Epidermal melanocyte (primary cell): ENCODE data around the gene TFDP1.
A peak's percentile ranks its signal among the peaks of the same experiment; 100 is the strongest.
"Not testable (repeated sequence)": the region's sequence is repeated elsewhere in the genome, so short reads cannot be mapped to it uniquely, and the experiment has no call there.

Experiments used
- DNase-seq: peaks from one replicate; pipeline ENCODE4 v3.0.0; 2011; ENCODE audit warnings: low spot score; ENCODE audit not compliant: insufficient read length

The TFDP1 gene

GRCh38 chr13:113548778-113549621 lies 35.6 kb upstream of the TFDP1 start:
- DNase-seq, result no peak

GRCh38 chr13:113550453-113550852 lies 34.1 kb upstream of the TFDP1 start:
- DNase-seq, result no peak

DNA sequence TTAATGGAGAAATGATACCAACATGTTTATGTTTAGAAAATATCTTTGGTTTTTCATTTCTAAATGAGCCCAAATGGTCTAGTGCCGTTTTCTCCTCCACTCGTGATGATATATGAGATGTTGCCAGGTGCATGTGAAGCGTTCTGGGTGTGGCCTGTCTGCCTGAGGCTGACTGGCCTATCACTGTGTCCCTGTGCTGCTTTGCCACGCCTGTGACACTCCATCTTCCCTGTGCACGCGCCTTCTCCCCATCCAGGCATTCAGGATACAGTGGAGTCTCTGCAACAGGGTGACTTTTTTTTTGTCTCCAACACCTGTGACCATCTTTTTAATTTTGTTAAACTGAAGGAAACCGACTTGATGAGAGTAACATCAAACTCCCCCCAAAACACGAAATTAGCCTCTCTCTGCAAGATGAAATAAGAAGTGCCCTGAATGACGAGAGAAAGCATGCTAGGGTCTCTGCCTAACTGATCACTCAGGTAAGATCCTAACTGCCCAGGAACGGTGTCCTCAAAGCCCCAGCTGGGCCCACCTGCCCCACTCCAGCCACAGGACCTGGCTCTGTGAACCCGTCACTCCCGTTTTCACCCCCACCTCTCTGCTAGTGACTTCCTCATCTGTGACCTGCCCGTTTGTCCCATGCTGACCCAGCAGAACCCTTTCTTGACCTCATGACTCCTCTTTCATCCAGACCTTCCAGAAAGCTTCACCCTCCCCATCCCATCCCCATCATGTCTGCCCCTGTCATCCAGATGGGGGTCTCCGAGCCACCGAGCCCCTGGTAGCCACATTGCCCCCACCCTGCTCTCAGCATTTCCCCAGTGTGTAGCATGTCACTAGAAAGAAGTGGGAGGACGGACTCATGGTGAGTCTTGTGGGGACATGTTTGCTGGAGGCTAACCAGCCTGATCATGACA lies 33.2 kb upstream of the TFDP1 start:
- no peak for DNase-seq

DNA sequence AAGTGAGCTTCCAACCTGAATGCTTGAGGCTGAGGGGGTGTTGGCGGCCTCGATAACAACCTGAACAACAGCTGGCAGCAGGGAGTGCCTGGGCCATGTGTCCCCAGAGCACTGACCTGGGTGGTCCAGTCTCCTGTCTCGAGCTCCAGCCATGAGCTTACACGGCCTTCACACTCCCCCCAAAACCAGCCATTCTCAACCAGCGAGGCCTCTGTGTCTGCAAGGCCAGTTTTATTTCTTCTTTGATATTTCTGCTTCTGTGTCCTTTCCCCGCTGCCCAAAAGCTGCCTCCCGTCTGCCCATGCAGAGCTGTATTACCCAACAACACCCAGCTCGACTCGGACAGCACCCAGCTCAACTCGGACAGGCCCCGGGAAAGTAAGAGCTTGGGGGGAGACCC lies 32.5 kb upstream of the TFDP1 start:
- no peak for DNase-seq

- DNase-seq, result no peak
Measured at GRCh38 chr13:113552786-113553434, 31.6 kb upstream of the TFDP1 start.

- no peak for DNase-seq
Measured at GRCh38 chr13:113553511-113554332, 30.8 kb upstream of the TFDP1 start.

DNA sequence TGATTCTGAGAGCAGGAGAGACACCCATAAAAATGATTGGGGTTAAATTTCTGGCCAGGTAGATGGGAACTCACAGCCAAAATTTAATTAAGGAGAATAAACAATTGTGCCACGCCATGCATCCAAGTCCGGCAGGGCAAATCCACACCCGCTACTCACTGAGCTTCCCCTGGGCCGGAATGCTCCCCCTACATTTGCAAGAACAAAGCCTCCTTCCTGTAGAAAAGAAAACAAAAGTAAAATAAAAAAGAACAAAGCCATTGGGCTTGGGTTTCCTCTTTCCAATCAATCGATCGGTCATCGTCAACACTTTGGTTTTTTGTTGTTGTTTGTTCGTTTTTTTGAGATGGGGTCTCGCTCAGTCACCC lies 30.2 kb upstream of the TFDP1 start:
- no peak for DNase-seq

- DNase-seq, result no peak
Measured at GRCh38 chr13:113555141-113555540, 29.4 kb upstream of the TFDP1 start.

DNA sequence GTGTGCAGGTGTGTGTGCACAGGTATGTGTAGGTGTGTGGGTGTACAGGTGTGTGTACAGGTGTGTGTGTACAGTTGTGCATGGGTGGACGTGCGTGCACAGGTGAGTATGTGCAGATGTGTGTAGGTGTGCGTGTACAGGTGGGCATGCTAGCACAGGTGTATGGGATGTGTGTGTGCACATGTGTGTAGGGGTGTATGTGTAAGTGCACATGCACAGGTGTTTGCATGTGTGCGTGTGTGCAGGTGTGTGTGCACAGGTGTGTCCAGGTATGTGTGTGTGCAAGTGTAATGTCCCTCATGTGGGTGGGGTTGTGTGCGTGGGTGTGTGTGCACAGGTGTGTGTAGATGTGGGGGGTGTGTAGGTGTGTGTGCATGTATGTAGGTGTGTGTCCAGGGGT lies 27.5 kb upstream of the TFDP1 start:
- DNase-seq, result no peak

GRCh38 chr13:113558461-113558860 lies 26.1 kb upstream of the TFDP1 start:
- DNase-seq, result no peak

DNA sequence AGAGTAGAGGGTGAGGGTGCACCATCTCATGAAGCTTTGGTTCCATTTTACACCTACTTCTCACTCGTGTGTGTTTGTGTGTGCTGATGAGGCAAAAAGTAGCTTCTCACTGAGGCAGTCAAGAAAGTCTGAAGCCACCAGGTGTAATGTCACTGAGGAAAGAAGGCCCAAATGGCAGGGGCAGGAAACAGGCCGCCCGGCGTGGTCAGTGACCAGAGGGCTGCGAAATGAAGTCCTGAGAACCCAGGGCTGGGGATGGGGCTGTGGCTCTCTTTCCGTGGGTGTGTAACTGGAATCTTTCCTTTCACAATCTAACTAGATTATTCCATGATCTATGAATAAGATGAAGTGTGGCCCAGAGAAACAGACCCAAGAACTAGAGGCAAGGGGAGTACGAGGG lies 25.5 kb upstream of the TFDP1 start:
- no peak for DNase-seq

DNA sequence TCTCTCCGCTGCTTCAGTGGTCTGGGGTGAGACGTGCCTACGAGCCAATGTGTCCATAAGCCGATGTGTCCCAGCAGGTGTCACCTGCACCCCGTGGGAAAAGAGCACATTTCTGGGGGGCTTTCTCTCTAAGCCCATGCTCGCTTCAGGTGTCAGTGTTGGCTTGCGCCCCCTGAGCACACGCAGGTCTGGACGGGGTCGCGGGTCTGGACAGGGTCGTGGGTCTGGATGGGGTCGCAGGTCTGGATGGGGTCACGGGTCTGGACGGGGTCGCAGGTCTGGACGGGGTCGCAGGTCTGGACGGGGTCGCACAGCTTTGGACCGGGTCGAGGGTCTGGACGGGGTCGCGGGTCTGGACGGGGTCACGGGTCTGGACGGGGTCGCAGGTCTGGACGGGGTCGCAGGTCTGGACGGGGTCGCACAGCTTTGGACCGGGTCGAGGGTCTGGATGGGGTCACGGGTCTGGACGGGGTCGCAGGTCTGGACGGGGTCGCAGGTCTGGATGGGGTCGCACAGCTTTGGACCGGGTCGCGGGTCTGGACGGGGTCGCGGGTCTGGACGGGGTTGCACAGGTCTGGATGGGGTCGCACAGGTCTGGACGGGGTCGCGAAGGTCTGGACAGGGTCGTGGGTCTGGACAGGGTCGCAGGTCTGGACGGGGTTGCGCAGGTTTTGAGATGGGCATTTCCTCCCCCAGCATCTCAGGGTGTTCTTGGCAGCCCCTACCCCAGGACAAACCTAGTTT lies 24.5 kb upstream of the TFDP1 start:
- no peak for DNase-seq

DNA sequence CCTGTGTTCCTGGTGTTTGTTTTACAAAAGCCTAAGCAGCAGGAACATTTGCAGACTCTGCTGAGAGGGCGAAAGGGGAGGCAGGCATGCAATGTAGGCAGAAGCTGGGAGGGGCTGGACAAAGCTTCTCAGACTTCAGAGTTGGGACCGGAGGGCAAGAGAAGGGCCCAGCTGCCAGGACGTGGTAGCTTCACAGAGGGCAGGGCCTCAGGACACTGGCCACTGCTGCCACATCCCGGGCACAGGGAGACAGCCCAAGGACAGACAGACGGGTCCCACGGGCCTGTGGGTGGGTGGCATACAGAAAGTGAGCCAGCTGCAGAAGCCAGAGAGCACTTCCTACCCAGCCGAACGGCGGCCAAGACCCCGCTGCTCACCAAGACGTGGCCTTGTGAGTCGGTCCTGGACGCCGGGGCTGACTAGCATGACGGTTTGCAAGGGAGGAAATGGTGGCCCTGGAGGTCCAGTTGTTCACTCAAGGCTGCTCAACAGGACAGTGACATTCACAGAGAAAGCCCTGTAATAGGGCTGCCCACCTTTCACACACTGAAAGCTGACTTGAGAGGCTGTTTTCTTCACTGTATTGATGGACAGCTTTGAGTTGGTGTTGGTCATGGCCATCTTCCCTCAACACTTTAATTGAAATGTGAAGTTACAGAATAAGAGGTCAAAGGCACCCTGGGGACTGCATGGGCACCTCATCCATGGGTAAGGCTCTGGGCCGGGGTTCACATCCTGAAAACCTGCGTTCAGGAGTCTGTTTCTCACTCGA lies 23.7 kb upstream of the TFDP1 start:
- DNase-seq, result no peak

DNA sequence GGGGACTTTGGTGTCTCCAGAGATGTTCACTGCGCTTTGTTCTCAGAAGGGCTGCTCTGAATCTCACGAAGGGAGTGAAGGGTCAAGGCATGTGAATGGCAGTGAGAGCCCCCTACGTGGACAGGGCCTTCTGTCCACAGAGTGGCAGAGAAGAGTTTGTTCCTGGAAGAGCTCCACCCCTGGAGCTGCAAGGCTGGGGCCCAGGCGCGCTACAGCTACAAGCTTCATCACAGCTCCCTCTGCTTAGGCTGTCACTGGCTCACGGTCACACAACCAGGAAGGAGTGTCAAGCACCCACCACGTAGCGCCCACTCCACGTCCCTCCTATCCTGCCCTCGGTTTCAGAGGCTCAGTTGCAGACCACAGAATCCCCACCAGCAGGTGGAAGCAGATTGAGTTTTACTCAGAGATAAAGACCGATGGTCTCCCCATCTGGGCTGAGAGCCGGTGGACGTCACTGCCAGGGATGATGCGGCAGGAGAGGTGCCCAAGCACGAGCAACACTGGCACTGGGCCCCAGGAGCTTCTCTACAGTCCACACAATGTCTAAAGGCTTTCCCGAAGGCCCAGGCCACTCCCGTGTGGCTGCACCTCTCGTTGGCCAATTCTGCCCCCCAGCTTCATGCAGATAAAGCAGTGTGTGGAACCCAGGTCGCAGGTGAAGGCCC lies 23.0 kb upstream of the TFDP1 start:
- no peak for DNase-seq

DNA sequence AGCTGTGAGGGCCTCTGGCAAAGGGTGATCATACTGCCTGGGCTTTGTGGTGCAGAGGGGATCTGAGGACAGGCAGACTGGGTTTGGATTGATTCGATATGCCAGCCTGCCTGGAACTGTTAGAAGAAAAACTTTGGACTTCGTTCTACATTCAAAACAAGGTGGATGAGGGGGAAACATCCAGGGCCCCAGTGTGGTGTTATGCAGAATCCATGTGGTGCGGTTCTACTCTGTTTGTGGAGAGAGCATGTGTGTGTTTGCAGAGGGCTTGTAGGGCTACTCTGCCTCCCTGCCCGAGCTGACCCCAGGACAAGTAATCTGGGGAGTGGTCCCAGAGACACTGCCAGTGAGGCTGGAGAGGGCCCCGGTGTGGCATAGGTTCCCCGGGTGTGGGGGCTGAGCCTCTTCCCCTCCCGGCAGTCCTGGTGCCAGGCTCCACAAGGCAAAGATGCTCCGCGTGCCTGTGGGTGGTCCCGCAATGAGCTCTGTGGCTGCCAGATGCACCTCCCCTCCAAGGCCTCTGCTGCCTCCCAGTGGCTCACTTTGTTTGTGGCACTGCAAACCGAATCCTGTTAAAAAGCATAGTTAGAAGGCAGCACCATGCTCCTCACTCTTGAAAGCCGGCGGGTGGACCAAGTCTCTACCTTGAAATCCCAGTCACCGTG lies 22.3 kb upstream of the TFDP1 start:
- peak; percentile 77 for DNase-seq

GRCh38 chr13:113562844-113563243 lies 21.7 kb upstream of the TFDP1 start:
- peak; percentile 12 for DNase-seq

DNA sequence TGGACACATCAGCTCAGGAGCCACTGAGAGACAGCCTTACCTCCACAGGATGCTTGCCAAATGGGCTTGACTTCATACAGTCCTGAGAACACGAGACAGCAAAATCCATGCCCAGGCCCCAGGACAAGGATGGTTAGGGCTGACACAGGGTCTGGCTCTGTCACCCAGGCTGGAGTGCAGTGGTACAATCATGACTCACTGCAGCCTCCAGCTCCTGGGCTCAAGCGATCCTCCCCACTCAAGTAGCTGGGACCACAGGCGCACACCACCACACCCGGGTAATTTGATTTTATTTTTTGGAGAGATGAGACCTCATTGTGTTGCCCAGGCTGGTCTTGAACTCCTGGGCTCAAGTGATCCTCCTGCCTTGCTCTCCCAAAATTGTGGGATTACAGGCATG lies 21.0 kb upstream of the TFDP1 start:
- DNase-seq, result not testable (repeated sequence)

DNA sequence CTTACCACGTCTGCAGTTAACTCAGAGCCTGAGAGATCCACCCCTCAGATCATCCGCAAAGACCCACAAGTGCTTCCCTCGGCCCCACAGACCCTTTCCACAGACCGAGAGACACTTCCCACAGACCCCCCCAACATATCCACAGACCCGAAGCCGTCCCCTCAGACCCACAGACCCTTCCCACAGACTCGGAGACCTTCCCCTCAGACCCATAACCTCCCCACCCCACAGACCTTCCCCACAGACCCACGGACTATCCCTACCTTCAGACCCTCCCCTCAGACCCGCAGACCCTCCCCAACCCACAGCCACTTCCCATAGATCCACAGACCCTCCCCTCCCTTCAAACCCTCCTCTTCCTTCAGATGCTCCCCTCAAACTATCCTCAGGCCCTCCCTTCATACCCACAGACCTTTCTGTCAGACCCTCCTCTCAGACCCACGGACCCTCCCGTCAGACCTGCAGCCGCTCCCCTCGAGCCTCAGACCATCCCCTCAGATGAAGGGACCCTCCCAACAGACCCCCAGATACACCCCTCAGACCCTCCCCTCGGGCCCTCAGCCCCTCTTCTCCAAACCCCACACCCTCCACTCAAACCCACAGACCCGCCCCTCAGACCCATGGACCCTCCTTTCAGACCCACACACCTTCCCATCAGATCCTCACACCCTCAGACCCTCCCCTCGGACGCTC lies 20.1 kb upstream of the TFDP1 start:
- peak; percentile 11 for DNase-seq
